ENCODE measurements around the gene OTUB2. TPM values are rescaled to one million over a fixed set of nuclear protein-coding genes. Genes with fewer than 3 reads are reported as not detected.

Gene OTUB2
- total RNA-seq, 1 experiment from 2014 or later: 1.1 TPM

GRCh38 chr14:94049625-94050023 lies 23.5 kb downstream of the OTUB2 start:
- intact Hi-C loops (cut with micrococcal nuclease; ENCODE audit: unreplicated experiment): no loop called here
- Histone ChIP-seq H3K36me3 (ENCODE audit: insufficient read depth, low read length, poor library complexity, severe bottlenecking) (peaks cover 47% of the 10 kb centered on the region), H3K9me3 (ENCODE audit: low read depth, low read length, poor library complexity, severe bottlenecking) (no peaks in the 10 kb centered on the region), H3K4me3 (ENCODE audit: low read depth, low read length, poor library complexity, severe bottlenecking) (no peak overlapping the region), H3K27me3 (replicated peaks; ENCODE audit: insufficient read depth, low read depth, low read length, poor library complexity) (no peaks in the 10 kb centered on the region), H3K27ac (ENCODE audit: low read depth, low read length, poor library complexity, severe bottlenecking) (peak overlapping the region; percentile 19), H3K4me1 (ENCODE audit: insufficient read depth, low read length, poor library complexity, severe bottlenecking) (peaks cover 30% of the 10 kb centered on the region)
- TF ChIP-seq EZH2 (IDR thresholded peaks at IDR 0.05; ENCODE audit: borderline replicate concordance, low read depth, low read length, poor library complexity, severe bottlenecking) (no peak), CTCF (conservative IDR thresholded peaks at IDR 0.05; ENCODE audit: low read depth, low read length) (no peak)
- CTCF ChIA-PET: no interaction called here
- no peak for DNase-seq (ENCODE audit: low spot score)
- POLR2A ChIA-PET (ENCODE audit: low non-redundant PET): interaction anchor here (0.7 kb wide), 1 partner anchor 13 kb away, joined by 4 read pairs; no protein-coding TSS in a partner anchor
- BruUV-seq (replicated peaks): no TSS peak

DNA sequence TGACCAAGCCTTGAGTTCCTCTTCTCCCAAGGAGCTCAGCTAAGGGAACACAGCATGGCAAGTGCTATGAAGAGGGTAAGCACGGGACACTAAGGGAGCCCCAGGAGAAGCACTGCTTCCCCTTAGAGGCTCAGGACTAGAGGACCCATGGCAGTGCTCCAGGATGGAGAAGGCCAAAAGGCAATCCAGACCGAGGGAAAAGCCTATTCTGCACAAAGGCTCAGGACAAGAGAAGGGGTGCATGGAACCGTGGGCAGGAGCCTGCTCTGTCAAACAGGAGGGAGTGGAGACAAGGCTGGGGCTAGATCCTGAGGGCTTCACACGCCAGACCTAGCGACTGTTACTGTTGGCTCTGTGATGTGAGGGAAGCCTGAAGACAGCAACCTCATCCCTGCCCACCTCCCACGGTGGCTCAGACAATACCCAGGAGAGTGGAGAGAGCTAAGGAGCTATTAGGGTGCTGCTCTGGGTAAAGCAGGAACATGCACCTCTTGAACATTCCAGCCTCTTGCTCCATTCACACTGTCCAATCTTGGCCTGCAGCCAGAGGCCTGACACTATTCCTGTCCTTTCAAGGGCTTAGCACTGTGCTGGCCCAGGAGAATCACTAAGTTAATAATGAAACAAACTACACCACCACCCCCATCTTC lies 24.2 kb downstream of the OTUB2 start:
- TF ChIP-seq CTCF (conservative IDR thresholded peaks at IDR 0.05; ENCODE audit: low read depth, low read length) (no peak), EZH2 (IDR thresholded peaks at IDR 0.05; ENCODE audit: borderline replicate concordance, low read depth, low read length, poor library complexity, severe bottlenecking) (no peak)
- no TSS peak for BruUV-seq (replicated peaks)
- H3K4me1 ChIP-seq (ENCODE audit: insufficient read depth, low read length, poor library complexity, severe bottlenecking): peaks cover 30% of the 10 kb centered on the region
- H3K36me3 ChIP-seq (ENCODE audit: insufficient read depth, low read length, poor library complexity, severe bottlenecking): peaks cover 54% of the 10 kb centered on the region
- intact Hi-C loops (cut with micrococcal nuclease; ENCODE audit: unreplicated experiment): no loop called here
- H3K4me3 ChIP-seq (ENCODE audit: low read depth, low read length, poor library complexity, severe bottlenecking): no peak overlapping the region
- H3K27me3 ChIP-seq (replicated peaks; ENCODE audit: insufficient read depth, low read depth, low read length, poor library complexity): no peaks in the 10 kb centered on the region
- no peak for DNase-seq (ENCODE audit: low spot score)
- ChIA-PET CTCF (interaction anchor here (0.7 kb wide), 1 partner anchor 61 kb away, joined by 6 read pairs; no protein-coding TSS in a partner anchor), POLR2A (ENCODE audit: low non-redundant PET) (interaction anchor here (0.6 kb wide), 1 partner anchor 25 kb away, joined by 3 read pairs; the partner anchor contains the start of gene OTUB2)
- H3K9me3 ChIP-seq (ENCODE audit: low read depth, low read length, poor library complexity, severe bottlenecking): no peaks in the 10 kb centered on the region
- peak overlapping the region; percentile 19 for H3K27ac ChIP-seq (ENCODE audit: low read depth, low read length, poor library complexity, severe bottlenecking)

DNA sequence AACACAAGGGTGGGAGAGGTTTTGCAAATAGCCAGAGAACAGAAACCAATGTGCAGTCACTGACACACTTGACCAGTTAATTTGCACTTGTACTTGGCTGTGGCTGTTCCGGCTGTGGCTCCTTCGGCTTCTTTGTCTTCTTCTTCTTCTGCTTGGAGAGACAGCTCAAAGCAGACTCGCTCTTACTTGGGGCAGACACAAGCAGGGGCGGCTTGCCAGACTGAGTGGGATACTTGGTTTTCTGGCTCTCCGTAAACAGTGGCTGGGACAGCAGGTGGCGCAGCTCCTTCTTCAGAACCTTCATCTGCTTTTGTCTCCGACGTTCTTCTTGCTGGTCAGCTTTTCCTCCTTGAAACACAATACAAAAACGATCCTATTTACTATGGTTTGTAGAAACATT lies 25.0 kb downstream of the OTUB2 start:
- ChIA-PET POLR2A (ENCODE audit: low non-redundant PET) (interaction anchor here (0.6 kb wide), 1 partner anchor 25 kb away, joined by 3 read pairs; the partner anchor contains the start of gene OTUB2), CTCF (interaction anchor here (0.7 to 1.1 kb wide), 2 partner anchors 60 to 85 kb away, joined by 6 to 9 read pairs; no protein-coding TSS in a partner anchor)
- Histone ChIP-seq H3K9me3 (ENCODE audit: low read depth, low read length, poor library complexity, severe bottlenecking) (no peaks in the 10 kb centered on the region), H3K4me3 (ENCODE audit: low read depth, low read length, poor library complexity, severe bottlenecking) (no peak overlapping the region), H3K27me3 (replicated peaks; ENCODE audit: insufficient read depth, low read depth, low read length, poor library complexity) (no peaks in the 10 kb centered on the region), H3K27ac (ENCODE audit: low read depth, low read length, poor library complexity, severe bottlenecking) (no peak overlapping the region), H3K36me3 (ENCODE audit: insufficient read depth, low read length, poor library complexity, severe bottlenecking) (peaks cover 57% of the 10 kb centered on the region), H3K4me1 (ENCODE audit: insufficient read depth, low read length, poor library complexity, severe bottlenecking) (peaks cover 30% of the 10 kb centered on the region)
- DNase-seq (ENCODE audit: low spot score): peak; percentile 43
- BruUV-seq (replicated peaks): no TSS peak
- intact Hi-C loops (cut with micrococcal nuclease; ENCODE audit: unreplicated experiment): no loop called here
- TF ChIP-seq EZH2 (IDR thresholded peaks at IDR 0.05; ENCODE audit: borderline replicate concordance, low read depth, low read length, poor library complexity, severe bottlenecking): no peak
- peak; percentile 70 for TF ChIP-seq CTCF (conservative IDR thresholded peaks at IDR 0.05; ENCODE audit: low read depth, low read length)

Data from A673 (cell line).